HK-2 (cell line): ENCODE measurements around the gene MTFR1L.

Source experiments
- DNase-seq: peaks from one replicate; pipeline ENCODE4 v3.0.0-alpha.2; 2018; ENCODE audit not compliant: unreplicated experiment

Gene MTFR1L

DNA sequence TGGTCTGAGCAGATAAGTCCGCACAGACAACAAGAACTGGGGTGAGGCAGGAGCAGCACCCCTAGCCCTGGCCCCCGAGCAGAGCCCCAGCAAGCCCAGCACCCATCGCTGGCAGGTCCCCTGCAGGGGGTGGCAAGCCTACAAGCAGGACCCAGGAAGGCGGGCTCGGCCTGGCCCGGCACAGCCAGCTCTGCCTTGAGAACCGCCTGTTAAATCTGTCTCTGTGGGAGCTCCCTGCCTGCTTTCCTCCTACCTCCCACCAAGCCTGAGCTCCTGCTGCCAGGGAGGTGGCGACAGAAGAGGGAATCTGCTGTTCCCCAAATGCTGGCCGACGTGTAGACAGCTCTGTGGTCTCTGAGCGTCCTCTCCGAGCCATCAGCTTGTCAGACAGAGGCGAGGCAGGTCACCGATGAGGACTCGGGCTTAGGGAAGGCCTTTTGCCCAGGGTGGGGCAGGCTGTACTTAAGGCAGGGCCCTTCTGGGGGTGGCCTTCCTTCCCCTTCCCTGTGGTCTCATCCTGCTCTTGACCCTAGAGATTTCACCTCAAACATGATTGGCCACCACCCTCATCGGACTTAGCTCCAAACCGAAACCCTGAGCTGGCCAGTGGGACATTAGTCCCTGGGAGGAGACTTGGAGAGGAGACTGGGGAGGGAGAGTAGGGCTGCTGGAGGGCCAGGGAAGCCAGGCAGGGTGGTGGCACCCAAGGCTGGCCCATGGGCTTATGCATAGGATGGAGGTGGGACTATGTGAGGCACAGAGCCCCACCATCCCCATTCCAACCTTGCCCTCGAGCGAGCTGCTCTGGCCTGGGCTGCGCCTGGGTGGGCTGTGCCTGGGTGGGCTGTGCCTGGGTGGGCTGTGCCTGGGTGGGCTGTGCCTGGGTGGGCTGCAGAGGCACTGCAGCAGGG lies 12.0 kb upstream of the MTFR1L start:
- DNase-seq, result no peak

GRCh38 chr1:25808481-25809244 lies 11.1 kb upstream of the MTFR1L start:
- no peak for DNase-seq

DNA sequence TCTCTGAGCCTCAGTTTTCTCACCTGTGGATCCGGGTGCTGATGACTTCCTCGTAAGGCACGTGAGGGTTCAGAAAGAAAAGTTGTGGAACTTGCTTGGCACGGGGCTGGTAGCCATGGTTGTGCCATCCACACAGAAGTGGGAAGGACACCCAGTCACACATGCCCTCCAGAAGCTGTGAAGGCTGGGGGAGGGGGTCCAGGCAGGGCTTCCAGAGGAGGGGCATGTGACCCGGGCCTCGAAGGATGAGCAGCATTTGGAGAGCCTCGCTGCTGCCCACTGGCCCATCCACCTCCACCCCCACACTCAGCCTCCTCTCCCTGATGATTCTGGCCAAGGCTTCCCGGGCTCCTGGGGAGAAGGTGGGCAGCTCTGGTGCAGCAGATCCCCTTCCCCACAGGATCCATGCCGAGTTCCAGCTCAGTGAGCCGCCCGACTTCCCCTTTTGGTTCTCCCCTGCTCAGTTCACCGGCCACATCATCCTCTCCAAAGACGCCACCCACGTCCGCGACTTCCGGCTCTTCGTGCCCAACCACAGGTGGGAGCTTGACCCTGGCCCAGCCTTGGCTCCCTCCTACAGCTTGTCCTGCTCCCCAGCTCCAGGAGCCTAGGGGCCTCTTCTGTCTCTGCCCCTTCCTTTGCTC lies 10.3 kb upstream of the MTFR1L start:
- no peak for DNase-seq

- no peak for DNase-seq
Measured at GRCh38 chr1:25809929-25810328, 9.8 kb upstream of the MTFR1L start.

DNA sequence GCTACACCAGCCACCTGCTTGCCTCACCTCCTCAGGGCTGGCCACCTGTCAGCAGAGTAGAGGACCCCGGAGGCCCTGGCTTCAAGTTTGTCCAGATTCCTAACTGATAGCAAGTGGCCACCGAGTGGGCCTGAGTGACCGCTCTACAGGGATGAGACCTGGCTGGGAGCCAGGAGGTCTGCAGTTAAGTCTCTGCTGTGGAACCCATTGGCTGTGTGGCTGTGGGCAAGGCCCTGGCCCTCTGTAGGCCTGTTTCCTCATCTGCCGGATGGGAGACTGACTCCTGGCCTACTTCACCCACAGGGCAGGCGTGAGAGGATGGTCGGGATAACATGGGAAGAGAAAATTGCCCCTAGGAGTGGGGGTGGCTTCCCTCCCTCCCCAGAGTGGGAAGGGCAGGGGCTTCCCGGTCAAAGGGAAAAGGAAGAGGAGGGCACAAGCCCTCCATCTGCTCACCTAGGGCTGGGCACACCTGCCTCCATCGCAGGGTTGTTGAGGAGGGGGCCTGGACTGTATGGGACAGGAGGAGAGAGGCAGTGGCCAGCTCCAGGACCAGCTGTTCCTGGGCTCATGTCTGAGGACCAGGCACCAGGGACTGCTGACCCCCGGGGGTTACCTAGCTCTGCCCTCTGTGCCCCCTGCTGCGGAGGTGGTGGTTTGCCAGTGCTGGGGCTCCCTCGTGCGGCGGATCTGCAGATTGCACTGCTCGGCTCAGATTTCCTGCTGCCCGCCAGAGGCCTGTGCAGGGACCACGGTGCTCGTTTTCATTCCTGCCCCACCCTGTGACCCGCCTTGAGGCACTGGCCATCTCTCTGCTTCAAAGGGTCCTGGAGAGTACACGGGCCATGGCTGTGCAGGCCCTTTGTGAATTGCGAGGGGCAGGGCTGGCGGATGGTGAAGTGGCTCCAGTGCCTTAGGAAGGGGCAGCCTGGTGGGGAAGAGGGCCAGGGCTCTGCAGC lies 9.1 kb upstream of the MTFR1L start:
- DNase-seq, result peak; percentile 72

DNA sequence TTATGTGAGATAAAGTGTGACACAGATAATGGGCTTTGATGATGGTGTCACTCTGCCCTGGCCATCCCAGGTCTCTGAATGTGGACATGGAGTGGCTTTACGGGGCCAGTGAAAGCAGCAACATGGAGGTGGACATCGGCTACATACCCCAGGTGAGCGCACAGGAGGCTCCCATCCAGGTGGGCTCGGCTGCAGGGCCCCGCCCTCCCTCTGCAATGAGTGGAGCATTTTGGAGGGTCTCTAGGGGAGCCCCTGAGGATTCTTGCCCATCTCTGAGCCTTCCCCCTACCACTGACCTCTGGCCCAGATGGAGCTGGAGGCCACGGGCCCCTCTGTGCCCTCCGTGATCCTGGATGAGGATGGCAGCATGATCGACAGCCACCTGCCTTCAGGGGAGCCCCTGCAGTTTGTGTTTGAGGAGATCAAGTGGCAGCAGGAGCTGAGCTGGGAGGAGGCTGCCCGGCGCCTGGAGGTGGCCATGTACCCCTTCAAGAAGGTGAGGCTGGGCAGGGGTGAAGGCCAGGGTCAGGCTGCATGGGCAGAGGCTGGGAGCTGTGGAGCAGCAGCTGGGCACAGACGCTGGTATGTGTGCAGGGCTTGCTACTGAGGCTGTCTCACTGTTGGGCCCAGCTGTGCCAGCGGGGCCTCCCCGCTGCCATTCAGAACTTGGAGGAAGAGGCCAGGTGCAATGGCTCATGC lies 8.2 kb upstream of the MTFR1L start:
- DNase-seq, result no peak

- no peak for DNase-seq
Measured at GRCh38 chr1:25813071-25813733, 6.6 kb upstream of the MTFR1L start.

DNA sequence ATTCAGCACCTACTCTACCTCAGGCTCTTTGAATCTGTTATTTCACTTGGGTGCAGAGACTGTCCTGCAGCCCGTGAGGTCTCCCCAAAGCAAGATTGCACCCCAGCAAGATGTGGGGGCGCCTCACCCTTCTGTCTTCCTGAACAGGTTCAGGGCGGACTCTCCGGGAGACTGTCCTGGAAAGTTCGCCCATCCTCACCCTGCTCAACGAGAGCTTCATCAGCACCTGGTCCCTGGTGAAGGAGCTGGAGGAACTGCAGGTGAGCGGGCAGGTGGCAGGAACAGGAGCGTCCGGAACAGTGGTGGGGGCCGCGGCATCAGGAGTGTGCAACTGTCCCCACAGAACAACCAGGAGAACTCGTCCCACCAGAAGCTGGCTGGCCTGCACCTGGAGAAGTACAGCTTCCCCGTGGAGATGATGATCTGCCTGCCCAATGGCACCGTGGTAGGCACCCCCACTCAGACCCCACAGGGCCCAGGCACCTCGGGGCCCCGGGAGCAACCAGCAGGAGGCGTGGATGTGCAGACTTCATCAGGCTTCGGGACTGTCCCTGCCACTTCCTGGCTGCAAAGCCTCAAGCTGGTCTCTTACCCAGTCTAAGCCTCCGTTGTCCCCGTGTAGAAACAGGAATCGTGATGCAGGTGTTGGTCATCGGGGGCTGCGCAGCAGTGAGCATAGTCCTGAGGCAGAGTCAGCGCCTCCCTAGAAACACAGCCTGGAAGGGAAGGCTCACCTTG lies 5.9 kb upstream of the MTFR1L start:
- no peak for DNase-seq

- DNase-seq, result no peak
Measured at GRCh38 chr1:25814549-25815087, 5.1 kb upstream of the MTFR1L start.

DNA sequence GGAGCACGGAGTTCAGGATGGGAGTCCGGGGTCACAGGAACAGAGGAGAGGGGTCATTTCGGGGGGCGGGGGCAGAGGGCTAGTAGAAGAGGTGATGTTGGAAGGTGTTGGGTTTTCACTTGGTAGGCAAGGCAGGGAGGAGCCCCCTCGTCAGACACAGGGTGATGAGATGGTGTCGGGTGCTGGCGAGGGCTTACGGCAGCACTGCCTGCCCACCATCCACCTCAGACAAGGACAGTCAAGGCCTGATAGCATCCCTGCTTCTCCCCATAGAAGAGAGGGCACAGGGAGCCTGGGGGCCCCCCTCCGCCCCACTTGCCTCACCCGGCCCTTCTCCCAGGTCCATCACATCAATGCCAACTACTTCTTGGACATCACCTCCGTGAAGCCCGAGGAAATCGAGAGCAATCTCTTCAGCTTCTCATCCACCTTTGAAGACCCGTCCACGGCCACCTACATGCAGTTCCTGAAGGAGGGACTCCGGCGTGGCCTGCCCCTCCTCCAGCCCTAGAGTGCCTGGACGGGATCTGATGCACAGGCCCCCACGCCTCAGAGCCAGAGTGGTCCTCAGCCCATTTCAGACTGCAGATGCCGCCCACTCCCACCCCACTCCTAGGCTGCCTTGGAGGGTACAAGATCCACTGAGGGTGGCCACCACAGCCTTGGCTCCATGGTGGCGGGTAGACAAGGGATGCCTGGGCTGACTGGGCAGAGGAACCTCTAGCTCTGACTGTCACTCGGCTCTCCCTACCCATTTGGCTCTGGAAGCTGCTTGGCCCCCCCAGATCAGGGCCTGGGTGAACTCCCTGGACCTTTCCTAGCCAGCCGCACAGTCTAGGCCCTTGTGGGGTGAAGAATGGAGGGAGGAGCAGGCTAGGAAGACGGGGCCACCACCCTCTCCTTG lies 4.3 kb upstream of the MTFR1L start:
- DNase-seq, result no peak

DNA sequence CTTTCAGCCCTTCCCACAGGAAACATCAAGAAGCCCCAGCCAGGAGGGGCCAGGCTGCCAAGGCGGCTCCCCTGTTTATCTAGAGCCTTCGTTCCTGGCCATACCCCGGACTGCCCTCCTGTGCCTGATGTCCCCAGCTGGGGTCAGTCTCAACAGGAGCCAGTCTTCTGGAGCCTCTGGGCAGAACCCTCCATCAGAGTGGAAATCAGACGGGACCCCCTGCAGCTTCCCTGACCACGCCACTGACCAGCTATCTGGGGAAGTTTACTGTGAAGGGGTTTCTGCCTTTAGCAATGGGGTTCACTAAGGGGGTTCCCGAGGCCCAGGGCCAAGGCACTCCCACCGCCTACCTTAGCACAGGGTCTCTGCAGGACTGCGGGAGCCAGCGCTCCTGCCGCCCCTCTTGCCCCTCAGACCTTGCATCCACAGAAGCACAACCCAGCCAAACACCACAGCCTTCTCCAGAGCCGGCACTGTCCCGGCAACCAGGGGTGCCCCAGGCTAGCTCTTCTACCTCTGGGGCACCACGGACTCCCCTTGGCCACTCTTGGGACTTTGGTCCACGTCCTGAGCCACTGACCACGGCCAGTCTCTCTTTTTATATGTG lies 3.5 kb upstream of the MTFR1L start:
- no peak for DNase-seq

DNA sequence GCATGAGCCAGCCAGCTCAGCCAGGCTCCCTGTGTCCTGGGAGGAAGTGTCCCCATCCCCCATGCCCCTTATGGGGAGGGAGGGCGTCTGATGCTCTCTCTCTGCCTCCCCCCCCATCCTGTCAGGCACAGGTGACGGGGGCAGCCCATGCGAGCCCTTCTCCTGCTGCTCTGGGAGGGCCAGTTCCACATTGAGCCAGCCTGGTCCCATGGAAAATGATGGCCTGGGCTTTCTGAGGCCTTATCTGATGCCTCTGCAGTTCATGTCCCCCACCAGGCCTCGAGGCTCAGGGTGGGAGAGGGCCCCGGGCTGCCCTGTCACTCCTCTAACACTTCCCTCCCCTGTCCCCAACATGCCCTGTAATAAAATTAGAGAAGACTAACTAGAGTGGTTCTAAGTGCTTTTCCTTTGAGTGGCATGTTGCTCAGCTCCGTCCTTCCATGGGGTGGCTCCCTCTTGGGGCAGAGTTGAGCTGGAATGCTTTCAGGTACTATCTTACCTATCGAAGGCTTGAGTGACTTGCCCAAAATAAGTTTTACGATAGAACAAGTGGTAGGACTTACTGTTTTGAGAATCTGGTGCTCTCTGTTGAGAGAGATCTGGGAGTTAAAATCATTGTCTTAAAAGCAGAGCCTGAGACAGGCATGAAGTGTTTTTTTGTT lies 1.8 kb upstream of the MTFR1L start:
- no peak for DNase-seq

DNA sequence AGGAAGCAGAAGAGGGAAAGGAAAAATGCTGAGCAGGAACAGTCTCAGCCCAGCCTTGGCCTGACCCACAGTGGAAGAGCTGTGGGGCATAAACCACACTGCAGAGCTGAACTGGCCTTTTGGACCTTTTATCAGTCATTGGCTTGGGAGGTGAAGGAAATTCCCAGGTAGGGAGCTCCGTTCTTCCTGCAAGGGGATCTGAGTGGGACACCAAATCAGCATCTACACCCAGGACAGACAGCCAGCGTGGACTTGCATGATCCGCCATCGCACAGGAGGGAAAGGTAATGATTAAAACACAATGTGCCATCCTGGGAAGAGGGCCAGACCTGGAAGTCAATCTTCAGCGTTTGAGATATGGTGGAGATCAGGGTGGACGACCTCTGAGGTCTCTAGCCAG lies 1.2 kb upstream of the MTFR1L start:
- DNase-seq, result no peak

GRCh38 chr1:25820247-25821111 lies 725 bp downstream of the MTFR1L start:
- peak; percentile 74 for DNase-seq

DNA sequence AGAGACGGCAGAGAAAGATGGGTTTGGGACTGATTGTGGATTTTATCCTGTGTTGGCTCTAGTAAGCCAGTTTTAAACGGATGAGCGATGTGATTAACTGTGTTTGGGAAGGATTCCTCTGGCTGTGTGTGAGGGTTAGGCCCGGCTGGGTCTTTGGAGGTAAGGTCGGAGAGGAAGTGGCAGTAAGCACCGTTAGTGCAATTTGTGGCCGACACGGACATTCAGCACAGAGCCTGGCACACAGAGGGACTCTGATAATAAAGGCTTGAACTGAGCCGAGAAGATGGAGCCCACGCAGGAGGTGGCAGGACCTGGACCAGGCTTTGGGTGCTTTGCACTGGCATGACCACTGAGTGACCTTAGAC lies 1.3 kb downstream of the MTFR1L start:
- no peak for DNase-seq

- no peak for DNase-seq
Measured at GRCh38 chr1:25821630-25822091, 1.9 kb downstream of the MTFR1L start.
